HFF-Myc (cell line): Measurements from ENCODE around the gene CCDC134.

Experiments
- DNase-seq: peaks from one replicate; pipeline ENCODE4 v3.0.0-alpha.2; 2011; ENCODE audit warnings: low read depth; ENCODE audit errors: extremely low read depth
- H3K4me3 ChIP-seq: replicated peaks from 2 replicates; pipeline ENCODE4 v1.5.1; 2011; ENCODE audit warnings: low read depth, mild to moderate bottlenecking, control low read depth, low read length
- CTCF ChIP-seq: IDR thresholded peaks from 2 replicates; pipeline ENCODE4 v1.5.1; 2012; ENCODE audit warnings: mild to moderate bottlenecking, low read depth, low read length, control low read depth; ENCODE audit errors: missing control alignments

Gene CCDC134

GRCh38 chr22:41816241-41816640 is 15.8 kb downstream of the CCDC134 start:
- DNase-seq, result no peak
- H3K4me3 ChIP-seq, result no peak overlapping the region

GRCh38 chr22:41816871-41817270 is 16.4 kb downstream of the CCDC134 start:
- DNase-seq, result no peak
- TF ChIP-seq CTCF, result no peak
- H3K4me3 ChIP-seq, result no peak overlapping the region

More at GRCh38 chr22:41816241-41816640, 15.8 kb downstream of the CCDC134 start:
- no peak for TF ChIP-seq CTCF

- TF ChIP-seq CTCF, result no peak
- H3K4me3 ChIP-seq, result no peak overlapping the region
- DNase-seq, result no peak
Measured at GRCh38 chr22:41818011-41818410, 17.5 kb downstream of the CCDC134 start.

- no peak for TF ChIP-seq CTCF
- no peak for DNase-seq
- no peak overlapping the region for H3K4me3 ChIP-seq
Measured at GRCh38 chr22:41818596-41818995, 18.1 kb downstream of the CCDC134 start.

GRCh38 chr22:41819257-41819656 is 18.8 kb downstream of the CCDC134 start:
- no peak for DNase-seq
- TF ChIP-seq CTCF, result no peak
- no peak overlapping the region for H3K4me3 ChIP-seq

- no peak for DNase-seq
- no peak overlapping the region for H3K4me3 ChIP-seq
- TF ChIP-seq CTCF, result no peak
Measured at GRCh38 chr22:41820447-41820846, 20.0 kb downstream of the CCDC134 start.
